Astrocyte (in vitro differentiated cells and primary cell): ENCODE data around the gene CDX1. TPM values are rescaled to one million over a fixed set of nuclear protein-coding genes. Genes with fewer than 3 reads are reported as not detected.
A peak's percentile ranks its signal among the peaks of the same experiment; 100 is the strongest.

Experiments used
- DNase-seq: peaks from one replicate; pipeline ENCODE4 v3.0.0-alpha.2; 2010; ENCODE audit warnings: low read depth
- FAIRE-seq: peaks from 2 replicates; lab custom pipeline; 2011; peaks lifted over from hg19 to GRCh38; lab: Jason Lieb, UNC
- H2AFZ ChIP-seq: 2 replicates; pipeline ENCODE4 v1.6.0; 2012; ENCODE audit warnings: low read depth, low read length, inconsistent platforms
- H3K27ac ChIP-seq: 2 replicates; pipeline ENCODE4 v1.5.1; 2011; ENCODE audit warnings: low read depth, low read length, inconsistent platforms
- H3K27me3 ChIP-seq: 2 replicates; pipeline ENCODE4 v1.6.0; 2011; ENCODE audit warnings: low read length, inconsistent platforms; ENCODE audit not compliant: insufficient read depth
- H3K36me3 ChIP-seq: 2 replicates; pipeline ENCODE4 v1.5.1; 2011; ENCODE audit warnings: low read length, inconsistent platforms; ENCODE audit not compliant: insufficient read depth
- H3K4me1 ChIP-seq: 2 replicates; pipeline ENCODE4 v1.5.1; 2011; ENCODE audit warnings: low read length, inconsistent platforms; ENCODE audit not compliant: insufficient read depth
- H3K4me2 ChIP-seq: 2 replicates; pipeline ENCODE4 v1.6.0; 2012; ENCODE audit warnings: low read length, inconsistent platforms
- H3K4me3 ChIP-seq: 2 replicates; pipeline ENCODE4 v1.5.1; 2011; ENCODE audit warnings: low read depth, mild to moderate bottlenecking, low read length, inconsistent platforms; ENCODE audit not compliant: insufficient read depth
- H3K79me2 ChIP-seq: 2 replicates; pipeline ENCODE4 v1.6.0; 2012; ENCODE audit warnings: mild to moderate bottlenecking, low read length, inconsistent platforms; ENCODE audit not compliant: insufficient read depth
- H3K9ac ChIP-seq: 2 replicates; pipeline ENCODE4 v1.6.0; 2012; ENCODE audit warnings: mild to moderate bottlenecking, low read length, inconsistent platforms
- H3K9me3 ChIP-seq: 2 replicates; pipeline ENCODE4 v1.5.1; 2012; ENCODE audit warnings: low read depth, mild to moderate bottlenecking, low read length, inconsistent platforms; ENCODE audit not compliant: insufficient read depth
- H4K20me1 ChIP-seq: 2 replicates; pipeline ENCODE4 v1.6.0; 2012; ENCODE audit warnings: low read length, inconsistent platforms; ENCODE audit not compliant: insufficient read depth
- H3K27ac Mint-ChIP-seq: one replicate; pipeline ENCODE4 v1.8.0; 2021; ENCODE audit warnings: mild to moderate bottlenecking, mixed read lengths; ENCODE audit not compliant: unreplicated experiment
- H3K27me3 Mint-ChIP-seq: one replicate; pipeline ENCODE4 v1.8.0; 2021; ENCODE audit warnings: low read depth, mixed read lengths; ENCODE audit not compliant: unreplicated experiment
- H3K36me3 Mint-ChIP-seq: one replicate; pipeline ENCODE4 v1.8.0; 2021; ENCODE audit warnings: low read depth, mixed read lengths; ENCODE audit not compliant: unreplicated experiment
- H3K4me1 Mint-ChIP-seq: one replicate; pipeline ENCODE4 v1.8.0; 2021; ENCODE audit warnings: low read depth, mixed read lengths; ENCODE audit not compliant: unreplicated experiment
- H3K4me3 Mint-ChIP-seq: one replicate; pipeline ENCODE4 v1.8.0; 2021; ENCODE audit warnings: mild to moderate bottlenecking, moderate library complexity, mixed read lengths; ENCODE audit not compliant: unreplicated experiment
- H3K9me3 Mint-ChIP-seq: one replicate; pipeline ENCODE4 v1.8.0; 2021; ENCODE audit warnings: mild to moderate bottlenecking, mixed read lengths; ENCODE audit not compliant: unreplicated experiment
- EZH2 ChIP-seq: IDR thresholded peaks from 2 replicates; pipeline ENCODE4 v1.6.1; 2012; ENCODE audit warnings: mild to moderate bottlenecking, low read length, inconsistent platforms; ENCODE audit not compliant: insufficient read depth
- total RNA-seq: library from RNA; stranded (reverse); gene quantifications from 2 replicates; pipeline ENCODE4 v1.2.1, GENCODE V29; 2021
- TF ChIP-seq, protein P1 (sequence below): IDR thresholded peaks from 2 replicates; pipeline ENCODE4 v1.5.1; 2011; ENCODE audit warnings: low read depth, mild to moderate bottlenecking, inconsistent platforms, low read length, moderate library complexity; ENCODE audit not compliant: insufficient read depth

The CDX1 gene
- total RNA-seq, 1 donor from 2014 or later, result not detected

GRCh38 chr5:150152636-150153462 lies 13.7 kb upstream of the CDX1 start:
- Mint-ChIP-seq H3K4me3 (peak overlapping the region; percentile 89), H3K27me3 (no peaks in the 10 kb centered on the region), H3K27ac (peak overlapping the region; percentile 34), H3K36me3 (peaks cover 14% of the 10 kb centered on the region), H3K9me3 (no peaks in the 10 kb centered on the region), H3K4me1 (peaks cover 35% of the 10 kb centered on the region)
- FAIRE-seq, result no peak
- peak overlapping the region; percentile 84 for H3K9ac ChIP-seq
- no peak overlapping the region for H2AFZ ChIP-seq
- H3K9me3 ChIP-seq, result no peaks in the 10 kb centered on the region
- H3K4me3 ChIP-seq, result peak overlapping the region; percentile 68
- peaks cover 71% of the 10 kb centered on the region for H3K79me2 ChIP-seq
- no peak overlapping the region for H3K27ac ChIP-seq
- peaks cover 42% of the 10 kb centered on the region for H3K4me1 ChIP-seq
- TF ChIP-seq, protein P1, sequence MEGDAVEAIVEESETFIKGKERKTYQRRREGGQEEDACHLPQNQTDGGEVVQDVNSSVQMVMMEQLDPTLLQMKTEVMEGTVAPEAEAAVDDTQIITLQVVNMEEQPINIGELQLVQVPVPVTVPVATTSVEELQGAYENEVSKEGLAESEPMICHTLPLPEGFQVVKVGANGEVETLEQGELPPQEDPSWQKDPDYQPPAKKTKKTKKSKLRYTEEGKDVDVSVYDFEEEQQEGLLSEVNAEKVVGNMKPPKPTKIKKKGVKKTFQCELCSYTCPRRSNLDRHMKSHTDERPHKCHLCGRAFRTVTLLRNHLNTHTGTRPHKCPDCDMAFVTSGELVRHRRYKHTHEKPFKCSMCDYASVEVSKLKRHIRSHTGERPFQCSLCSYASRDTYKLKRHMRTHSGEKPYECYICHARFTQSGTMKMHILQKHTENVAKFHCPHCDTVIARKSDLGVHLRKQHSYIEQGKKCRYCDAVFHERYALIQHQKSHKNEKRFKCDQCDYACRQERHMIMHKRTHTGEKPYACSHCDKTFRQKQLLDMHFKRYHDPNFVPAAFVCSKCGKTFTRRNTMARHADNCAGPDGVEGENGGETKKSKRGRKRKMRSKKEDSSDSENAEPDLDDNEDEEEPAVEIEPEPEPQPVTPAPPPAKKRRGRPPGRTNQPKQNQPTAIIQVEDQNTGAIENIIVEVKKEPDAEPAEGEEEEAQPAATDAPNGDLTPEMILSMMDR, result no peak
- TF ChIP-seq EZH2, result no peak
- H3K27me3 ChIP-seq, result no peaks in the 10 kb centered on the region
- peak overlapping the region; percentile 87 for H3K4me2 ChIP-seq
- H4K20me1 ChIP-seq, result peaks cover 29% of the 10 kb centered on the region
- peaks cover 3% of the 10 kb centered on the region for H3K36me3 ChIP-seq
- no peak for DNase-seq

- H3K36me3 Mint-ChIP-seq, result peaks cover 10% of the 10 kb centered on the region
- H3K27me3 ChIP-seq, result no peaks in the 10 kb centered on the region
- no peak for FAIRE-seq
- H3K36me3 ChIP-seq, result peaks cover 3% of the 10 kb centered on the region
- H3K4me3 Mint-ChIP-seq, result peak overlapping the region; percentile 89
- H3K4me2 ChIP-seq, result peak overlapping the region; percentile 87
- peaks cover 49% of the 10 kb centered on the region for H3K4me1 ChIP-seq
- H3K27ac Mint-ChIP-seq, result peak overlapping the region; percentile 85
- H3K9me3 Mint-ChIP-seq, result no peaks in the 10 kb centered on the region
- H3K27me3 Mint-ChIP-seq, result no peaks in the 10 kb centered on the region
- H3K79me2 ChIP-seq, result peaks cover 65% of the 10 kb centered on the region
- H4K20me1 ChIP-seq, result peaks cover 29% of the 10 kb centered on the region
- H3K27ac ChIP-seq, result peak overlapping the region; percentile 71
- H3K9ac ChIP-seq, result peak overlapping the region; percentile 84
- H2AFZ ChIP-seq, result no peak overlapping the region
- TF ChIP-seq, protein P1, result no peak
- no peak for TF ChIP-seq EZH2
- H3K9me3 ChIP-seq, result no peaks in the 10 kb centered on the region
- DNase-seq, result no peak
- H3K4me1 Mint-ChIP-seq, result peaks cover 35% of the 10 kb centered on the region
- H3K4me3 ChIP-seq, result peak overlapping the region; percentile 68
Measured at GRCh38 chr5:150153483-150153882, 13.1 kb upstream of the CDX1 start.
